Measurements from ENCODE around the gene HIGD1C. TPM values are rescaled to one million over a fixed set of nuclear protein-coding genes. Genes with fewer than 3 reads are reported as not detected.

Gene HIGD1C
- total RNA-seq, 1 experiment from 2014 or later = not detected

- DNase-seq (ENCODE audit: extremely low read depth, low read depth) = no peak
These were observed 29.2 kb downstream of the HIGD1C start for GRCh38 chr12:50981319-50982239.

GRCh38 chr12:50984586-50985298, 32.4 kb downstream of the HIGD1C start:
- no peak for DNase-seq (ENCODE audit: extremely low read depth, low read depth)

- DNase-seq (ENCODE audit: extremely low read depth, low read depth) = no peak
These were observed 33.0 kb downstream of the HIGD1C start for GRCh38 chr12:50985322-50985721.

- peak; percentile 47 for DNase-seq (ENCODE audit: extremely low read depth, low read depth)
These were observed 34.8 kb downstream of the HIGD1C start for GRCh38 chr12:50986966-50987737.

GRCh38 chr12:50988051-50988450, 35.7 kb downstream of the HIGD1C start:
- DNase-seq (ENCODE audit: extremely low read depth, low read depth) = no peak

- no peak for DNase-seq (ENCODE audit: extremely low read depth, low read depth)
These were observed 36.5 kb downstream of the HIGD1C start for GRCh38 chr12:50988871-50989270.

- no peak for DNase-seq (ENCODE audit: extremely low read depth, low read depth)
These were observed 37.9 kb downstream of the HIGD1C start for GRCh38 chr12:50990147-50990727.

- no peak for DNase-seq (ENCODE audit: extremely low read depth, low read depth)
These were observed 38.4 kb downstream of the HIGD1C start for GRCh38 chr12:50990791-50991190.

GRCh38 chr12:50991291-50991690, 38.9 kb downstream of the HIGD1C start:
- DNase-seq (ENCODE audit: extremely low read depth, low read depth) = no peak

- no peak for DNase-seq (ENCODE audit: extremely low read depth, low read depth)
These were observed 40.5 kb downstream of the HIGD1C start for GRCh38 chr12:50992819-50993218.

GRCh38 chr12:50999093-50999492, 46.7 kb downstream of the HIGD1C start:
- DNase-seq (ENCODE audit: extremely low read depth, low read depth) = no peak

- DNase-seq (ENCODE audit: extremely low read depth, low read depth) = no peak
These were observed 47.9 kb downstream of the HIGD1C start for GRCh38 chr12:51000245-51000644.

GRCh38 chr12:51001799-51002198, 49.5 kb downstream of the HIGD1C start:
- DNase-seq (ENCODE audit: extremely low read depth, low read depth) = no peak

- no peak for DNase-seq (ENCODE audit: extremely low read depth, low read depth)
These were observed 52.2 kb downstream of the HIGD1C start for GRCh38 chr12:51004504-51004903.

GRCh38 chr12:51005030-51005429, 52.7 kb downstream of the HIGD1C start:
- DNase-seq (ENCODE audit: extremely low read depth, low read depth) = no peak

GRCh38 chr12:51005671-51006070, 53.3 kb downstream of the HIGD1C start:
- DNase-seq (ENCODE audit: extremely low read depth, low read depth) = no peak

GRCh38 chr12:51008329-51009055, 56.1 kb downstream of the HIGD1C start:
- no peak for DNase-seq (ENCODE audit: extremely low read depth, low read depth)

- DNase-seq (ENCODE audit: extremely low read depth, low read depth) = no peak
These were observed 56.7 kb downstream of the HIGD1C start for GRCh38 chr12:51009056-51009440.

GRCh38 chr12:51011955-51012354, 59.6 kb downstream of the HIGD1C start:
- DNase-seq (ENCODE audit: extremely low read depth, low read depth) = no peak

Measured in NCI-H460 (cell line).